Gastrocnemius medialis (tissue), 4 donors: ENCODE measurements around the gene DDX49. TPM values are rescaled to one million over a fixed set of nuclear protein-coding genes. Genes with fewer than 3 reads are reported as not detected.
A peak's percentile ranks its signal among the peaks of the same experiment; 100 is the strongest.
"Not testable (repeated sequence)": the region's sequence is repeated elsewhere in the genome, so short reads cannot be mapped to it uniquely, and the experiment has no call there.

Source experiments
- ATAC-seq, 2 donors: fragments of 150-250 bp; one replicate each; pipeline ENCODE4 v1.9.1; 2016
- DNase-seq, 2 donors: peaks; one replicate each; pipeline ENCODE4 v3.0.0-alpha.2; 2019
- H3K27ac ChIP-seq, 4 donors: fragments of 200-600 bp; sonication (generic); 1 replicate in 1 of 4; 2 replicates in 3 of 4; pipeline ENCODE4 v1.5.1; 2016 to 2018; ENCODE audit warnings: mild to moderate bottlenecking in 2 of 4, moderate library complexity in 1 of 4
- H3K27me3 ChIP-seq, 3 donors: fragments of 200-600 bp; sonication (generic) in 2 of 3; 1 replicate in 1 of 3; 2 replicates in 2 of 3; pipeline versions ENCODE4 v1.5.1 to v1.6.0; 2016 to 2019; ENCODE audit warnings: mild to moderate bottlenecking in 1 of 3, moderate library complexity in 1 of 3
- H3K36me3 ChIP-seq, 2 donors: fragments of 200-600 bp; sonication (generic) in 1 of 2; one replicate each; pipeline ENCODE4 v1.5.1; 2017 to 2018
- H3K4me1 ChIP-seq, 2 donors: fragments of 200-600 bp; sonication (generic) in 1 of 2; one replicate each; pipeline ENCODE4 v1.5.1; 2016 to 2017; ENCODE audit warnings: mild to moderate bottlenecking in 2 of 2
- H3K4me3 ChIP-seq, 4 donors: fragments of 200-600 bp; sonication (generic) in 3 of 4; 1 replicate in 1 of 4; 2 replicates in 3 of 4; pipeline ENCODE4 v1.5.1; 2016 to 2019; ENCODE audit warnings: mild to moderate bottlenecking in 2 of 4
- H3K9me3 ChIP-seq, 3 donors: fragments of 200-600 bp; sonication (generic) in 2 of 3; 1 replicate in 1 of 3; 2 replicates in 2 of 3; pipeline ENCODE4 v1.5.1; 2016 to 2019
- CTCF ChIP-seq, 5 experiments: fragments of 450-650 bp in 3 of 5; fragments of 200-600 bp in 2 of 5; sonication (generic) in 2 of 5; IDR thresholded peaks in 4 of 5; conservative IDR thresholded peaks in 1 of 5; 1 replicate in 4 of 5; 2 replicates in 1 of 5; pipeline ENCODE4 v1.5.1; 2016 to 2019; ENCODE audit warnings: antibody characterized with exemption in 5 of 5, mild to moderate bottlenecking in 3 of 5, moderate library complexity in 3 of 5
- POLR2A ChIP-seq, 2 donors: fragments of 450-650 bp; IDR thresholded peaks; one replicate each; pipeline ENCODE4 v1.6.1; 2017; ENCODE audit warnings: antibody characterized with exemption in 2 of 2, mild to moderate bottlenecking in 2 of 2, moderate library complexity in 2 of 2
- in situ Hi-C, 4 donors: fragments of 200-750 bp; cut with MboI; loops; one replicate each; pipeline versions ENCODE4 v1.15.0 to v1.8.0; 2017; ENCODE audit warnings: low sequenced_read_pairs in 4 of 4
- intact Hi-C: fragments of 100-400 bp; cut with DNase I; formaldehyde crosslinking; loops from one replicate; pipeline ENCODE4 v1.15.1; 2023; ENCODE audit warnings: low total_unique reads
- total RNA-seq, 4 donors: library from RNA; depleted of rRNA; stranded (reverse); fragments of >200 nt; gene quantifications; one replicate each; pipeline versions ENCODE4 v1.1.0 to v1.2.3, GENCODE V29; 2016

DDX49 gene
- total RNA-seq, 4 donors from 2014 or later = 40.6 to 60.1 (median 44.2) TPM

- in situ Hi-C loops (no loop called here), intact Hi-C loops (loop anchor here (10.0 kb wide), 1 partner anchor 136 kb away; the partner anchor contains the start of genes ARMC6 and SUGP2)
- DNase-seq (no peak), ATAC-seq (no peak)
- H3K9me3 ChIP-seq = no peaks in the 10 kb centered on the region
- H3K27me3 ChIP-seq = no peaks in the 10 kb centered on the region
- no peak for TF ChIP-seq CTCF (IDR thresholded peaks at IDR 0.05 in 4 of 5, conservative IDR thresholded peaks at IDR 0.05 in 1 of 5)
- no peak for TF ChIP-seq POLR2A (IDR thresholded peaks at IDR 0.05)
- no peak overlapping the region for H3K4me3 ChIP-seq
- H3K36me3 ChIP-seq = peaks cover 0 to 15% of the 10 kb centered on the region in 2 donors
- peaks cover 1 to 24% of the 10 kb centered on the region in 2 donors for H3K4me1 ChIP-seq
- H3K27ac ChIP-seq = no peak overlapping the region
Observed at GRCh38 chr19:18898607-18899408, 20.7 kb upstream of the DDX49 start.

- TF ChIP-seq POLR2A (IDR thresholded peaks at IDR 0.05) (no peak), CTCF (IDR thresholded peaks at IDR 0.05 in 4 of 5, conservative IDR thresholded peaks at IDR 0.05 in 1 of 5) (no peak)
- H3K9me3 ChIP-seq = no peaks in the 10 kb centered on the region
- H3K27me3 ChIP-seq = no peaks in the 10 kb centered on the region
- no peak overlapping the region for H3K27ac ChIP-seq
- peaks cover 0 to 13% of the 10 kb centered on the region in 2 donors for H3K4me1 ChIP-seq
- DNase-seq = no peak
- intact Hi-C loops = loop anchor here (10.0 kb wide), 1 partner anchor 135 kb away; the partner anchor contains the start of genes ARMC6 and SUGP2
- H3K36me3 ChIP-seq = peaks cover 0 to 20% of the 10 kb centered on the region in 2 donors
- in situ Hi-C loops = no loop called here
- no peak overlapping the region for H3K4me3 ChIP-seq
- ATAC-seq = no peak
Observed at GRCh38 chr19:18899624-18900560, 19.6 kb upstream of the DDX49 start.

- ATAC-seq (peak in 1 of 2 donors; percentile 63), DNase-seq (peak in 1 of 2 donors; percentile 60)
- TF ChIP-seq POLR2A (IDR thresholded peaks at IDR 0.05) (no peak), CTCF (IDR thresholded peaks at IDR 0.05 in 4 of 5, conservative IDR thresholded peaks at IDR 0.05 in 1 of 5) (no peak)
- intact Hi-C loops = no loop called here
- in situ Hi-C loops = no loop called here
- H3K9me3 ChIP-seq = no peaks in the 10 kb centered on the region
- H3K4me3 ChIP-seq = no peak overlapping the region
- no peaks in the 10 kb centered on the region for H3K27me3 ChIP-seq
- peaks cover 0 to 30% of the 10 kb centered on the region in 2 donors for H3K36me3 ChIP-seq
- H3K4me1 ChIP-seq = peaks cover 0 to 7% of the 10 kb centered on the region in 2 donors
- H3K27ac ChIP-seq = no peak overlapping the region
Observed at GRCh38 chr19:18900700-18901481, 18.6 kb upstream of the DDX49 start.

- in situ Hi-C loops = no loop called here
Observed at GRCh38 chr19:18901491-18901890, 18.0 kb upstream of the DDX49 start.

GRCh38 chr19:18902519-18902918, 17.0 kb upstream of the DDX49 start:
- H3K4me3 ChIP-seq, ATAC-seq, DNase-seq, intact Hi-C loops, H3K4me1 ChIP-seq, H3K9me3 ChIP-seq, H3K27me3 ChIP-seq, in situ Hi-C loops, H3K27ac ChIP-seq: not testable (repeated sequence)
- H3K36me3 ChIP-seq = peaks cover 0 to 42% of the 10 kb centered on the region in 2 donors

More at GRCh38 chr19:18901491-18901890, 18.0 kb upstream of the DDX49 start:
- Histone ChIP-seq H3K27me3 (no peaks in the 10 kb centered on the region), H3K4me3 (no peak overlapping the region), H3K36me3 (peaks cover 0 to 36% of the 10 kb centered on the region in 2 donors), H3K4me1 (peaks cover 0 to 7% of the 10 kb centered on the region in 2 donors), H3K9me3 (no peaks in the 10 kb centered on the region), H3K27ac (no peak overlapping the region)
- ATAC-seq (no peak), DNase-seq (no peak)
- intact Hi-C loops = no loop called here
- no peak for TF ChIP-seq POLR2A (IDR thresholded peaks at IDR 0.05)
- no peak for TF ChIP-seq CTCF (IDR thresholded peaks at IDR 0.05 in 4 of 5, conservative IDR thresholded peaks at IDR 0.05 in 1 of 5)
